Colon (tissue), 2 donors: ENCODE measurements around the gene SAPCD1.

Source experiments
- FAIRE-seq: peaks from 2 replicates; lab custom pipeline; 2012; peaks lifted over from hg19 to GRCh38; lab: Jason Lieb, UNC
- donor health status: control.
- donor health status: control.

The SAPCD1 gene

GRCh38 chr6:31762356-31762755, at the start of gene SAPCD1:
SAPCD1 (plus strand) TSS chr6:31762656; CDS start chr6:31763055, 399 bp downstream.
- no peak for FAIRE-seq

GRCh38 chr6:31713465-31713864, 49.0 kb upstream of the SAPCD1 start:
- FAIRE-seq: no peak

- no peak for FAIRE-seq
Observed at GRCh38 chr6:31713991-31714684, 48.3 kb upstream of the SAPCD1 start.

DNA sequence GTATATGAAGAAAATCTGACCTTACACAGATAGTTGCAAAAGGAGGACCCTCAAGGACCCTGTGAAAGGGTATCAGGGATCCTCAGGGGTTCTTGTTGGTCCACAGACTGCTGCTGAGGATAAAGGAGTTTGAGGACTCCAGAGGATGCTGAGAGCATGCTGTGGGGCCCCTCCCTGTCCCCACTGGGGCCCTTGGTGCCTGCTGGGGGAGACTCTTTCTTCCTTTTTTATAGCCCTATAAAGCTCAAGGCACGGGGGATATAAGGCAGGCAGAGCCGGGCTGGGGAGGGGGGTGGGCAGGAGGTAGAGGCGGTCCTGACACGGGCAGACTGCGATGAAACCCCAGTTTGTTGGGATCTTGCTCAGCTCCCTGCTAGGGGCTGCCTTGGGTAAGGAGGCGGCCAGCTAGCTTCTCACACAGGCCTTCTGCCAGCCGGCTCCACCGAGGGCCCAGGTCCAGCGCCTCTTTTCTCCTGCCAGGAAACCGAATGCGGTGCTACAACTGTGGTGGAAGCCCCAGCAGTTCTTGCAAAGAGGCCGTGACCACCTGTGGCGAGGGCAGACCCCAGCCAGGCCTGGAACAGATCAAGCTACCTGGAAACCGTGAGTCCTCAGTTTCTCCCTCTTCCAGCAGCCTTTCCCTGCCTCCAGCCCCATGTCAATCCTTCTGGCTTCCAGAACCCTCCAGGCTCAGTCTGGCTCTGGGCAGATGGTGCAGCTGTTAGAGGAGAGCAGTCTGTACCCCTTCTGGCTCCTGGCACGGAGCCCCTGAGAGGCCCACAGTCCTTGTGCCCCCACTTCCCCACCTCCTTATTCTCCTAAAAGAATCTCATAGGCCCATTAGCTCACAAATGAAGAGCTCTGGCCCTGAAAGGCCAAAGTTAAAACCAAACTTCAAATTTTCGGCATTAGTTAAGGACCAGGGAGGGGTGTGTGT, 47.2 kb upstream of the SAPCD1 start, which contains the start of gene LY6G6D:
Gene LY6G6D, plus strand, starts transcription at position 327 of the 937 bp plus-strand sequence. Its CDS starts 8 bp downstream, at position 335.
- FAIRE-seq: no peak

DNA sequence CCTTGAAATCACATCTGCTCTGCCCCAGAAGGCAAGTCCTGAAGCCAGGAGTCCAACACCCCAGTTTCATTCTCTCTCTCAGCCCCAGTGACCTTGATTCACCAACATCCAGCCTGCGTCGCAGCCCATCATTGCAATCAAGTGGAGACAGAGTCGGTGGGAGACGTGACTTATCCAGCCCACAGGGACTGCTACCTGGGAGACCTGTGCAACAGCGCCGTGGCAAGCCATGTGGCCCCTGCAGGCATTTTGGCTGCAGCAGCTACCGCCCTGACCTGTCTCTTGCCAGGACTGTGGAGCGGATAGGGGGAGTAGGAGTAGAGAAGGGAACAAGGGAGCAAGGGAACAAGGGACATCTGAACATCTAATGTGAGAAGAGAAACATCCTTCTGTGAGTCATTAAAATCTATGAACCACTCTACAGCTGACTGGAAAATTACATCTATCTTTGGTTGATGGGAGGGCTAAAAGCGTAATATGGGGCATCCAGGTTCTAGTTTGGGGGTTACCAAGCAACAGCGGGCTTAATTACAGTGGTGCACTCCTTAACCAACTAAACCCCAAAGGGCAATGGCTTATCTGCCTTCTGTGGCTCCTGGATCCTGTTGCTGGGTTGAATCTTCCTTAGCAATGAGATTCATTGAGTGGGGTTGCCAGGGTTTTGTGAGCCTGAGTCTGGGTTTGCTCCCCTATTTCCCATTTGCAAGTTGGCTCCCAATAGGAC, 44.8 kb upstream of the SAPCD1 start:
- no peak for FAIRE-seq

- no peak for FAIRE-seq
Observed at GRCh38 chr6:31718265-31718664, 44.2 kb upstream of the SAPCD1 start.

GRCh38 chr6:31719001-31719400, 43.5 kb upstream of the SAPCD1 start:
- no peak for FAIRE-seq

- FAIRE-seq: no peak
Observed at GRCh38 chr6:31720196-31720770, 42.2 kb upstream of the SAPCD1 start.

GRCh38 chr6:31721351-31722020, 41.0 kb upstream of the SAPCD1 start, which contains the start of gene LY6G6C:
LY6G6C (minus strand) TSS chr6:31721746; CDS start chr6:31721679, 67 bp downstream.
- FAIRE-seq: no peak

DNA sequence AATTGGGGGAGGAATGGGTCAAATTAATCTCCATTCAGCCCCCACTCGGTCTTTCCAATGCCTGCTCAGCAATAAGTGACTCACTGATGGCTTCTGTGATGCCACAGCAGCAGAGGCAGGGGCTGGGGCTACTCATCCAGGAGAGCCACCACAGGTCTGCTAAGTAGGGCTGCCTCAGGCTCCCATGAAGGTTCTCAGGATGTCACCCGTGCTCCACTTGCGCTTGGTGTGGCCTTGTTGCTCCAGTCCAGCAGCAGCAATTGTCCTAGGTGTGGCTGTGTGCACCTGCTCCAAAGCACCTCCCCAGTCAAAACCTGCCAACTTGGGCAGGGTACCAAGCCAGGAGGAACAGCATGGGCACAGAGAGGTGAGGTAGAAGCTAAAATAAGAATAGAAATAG, 40.3 kb upstream of the SAPCD1 start:
- FAIRE-seq: no peak

DNA sequence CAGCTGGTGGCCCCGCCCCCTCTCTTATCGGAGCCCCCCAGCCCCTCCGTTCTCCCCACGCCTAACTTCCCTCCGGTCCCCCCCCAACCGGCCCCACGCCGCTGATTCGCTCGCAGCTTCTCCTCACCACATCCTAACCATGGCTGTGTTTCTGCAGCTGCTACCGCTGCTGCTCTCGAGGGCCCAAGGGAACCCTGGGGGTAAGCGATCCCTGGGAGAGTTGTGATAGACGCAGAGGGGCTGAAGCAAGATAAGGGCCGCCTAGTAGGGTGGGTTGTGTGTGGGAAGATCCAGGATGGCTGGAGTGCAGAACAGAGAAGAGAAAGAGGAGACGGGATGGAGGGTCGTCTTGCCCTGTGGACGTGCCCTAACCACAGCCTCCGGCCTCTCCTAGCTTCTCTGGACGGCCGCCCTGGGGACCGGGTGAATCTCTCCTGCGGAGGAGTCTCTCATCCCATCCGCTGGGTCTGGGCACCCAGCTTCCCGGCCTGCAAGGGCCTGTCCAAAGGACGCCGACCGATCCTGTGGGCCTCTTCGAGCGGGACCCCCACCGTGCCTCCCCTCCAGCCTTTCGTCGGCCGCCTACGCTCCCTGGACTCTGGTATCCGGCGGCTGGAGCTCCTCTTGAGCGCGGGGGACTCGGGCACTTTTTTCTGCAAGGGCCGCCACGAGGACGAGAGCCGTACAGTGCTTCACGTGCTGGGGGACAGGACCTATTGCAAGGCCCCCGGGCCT, 39.0 kb upstream of the SAPCD1 start, which contains the start of gene MPIG6B:
Gene MPIG6B, plus strand, starts transcription at position 129 of the 735 bp plus-strand sequence. Its CDS starts 11 bp downstream, at position 140.
- FAIRE-seq: no peak

DNA sequence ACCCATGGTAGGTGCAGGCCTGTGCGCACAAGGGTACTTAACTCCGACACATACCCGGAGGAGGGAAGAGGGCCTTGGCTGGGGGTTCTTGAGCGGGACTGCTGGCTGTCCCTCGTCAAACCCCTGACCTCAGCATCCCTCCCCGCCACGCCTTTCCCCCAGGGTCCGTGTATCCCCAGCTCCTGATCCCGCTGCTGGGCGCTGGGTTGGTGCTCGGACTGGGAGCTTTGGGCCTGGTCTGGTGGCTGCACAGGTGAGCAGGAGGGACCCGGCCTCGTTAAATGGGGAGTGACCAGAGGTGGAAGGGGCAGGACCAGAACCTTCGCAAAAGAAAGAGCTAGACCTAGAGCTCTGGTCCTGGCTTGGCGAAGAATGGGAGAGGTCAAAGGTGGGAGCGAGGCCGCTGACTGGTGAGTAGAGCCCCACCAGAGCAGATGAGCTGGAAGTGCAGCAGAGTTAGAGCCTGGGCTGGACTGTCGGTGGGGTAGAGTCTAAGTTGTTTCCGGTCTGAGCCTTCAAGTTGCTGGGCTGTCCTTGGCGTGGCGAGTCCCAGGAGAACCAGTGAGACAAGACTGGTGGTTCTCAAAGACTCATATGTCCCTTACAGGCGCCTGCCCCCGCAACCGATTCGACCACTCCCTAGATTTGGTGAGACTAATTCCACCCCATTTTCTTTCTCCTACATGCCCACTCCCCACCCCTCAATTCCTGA, 38.3 kb upstream of the SAPCD1 start:
- FAIRE-seq: no peak

- FAIRE-seq: no peak
Observed at GRCh38 chr6:31725502-31726350, 36.7 kb upstream of the SAPCD1 start.

- no peak for FAIRE-seq
Observed at GRCh38 chr6:31727034-31727716, 35.3 kb upstream of the SAPCD1 start.

DNA sequence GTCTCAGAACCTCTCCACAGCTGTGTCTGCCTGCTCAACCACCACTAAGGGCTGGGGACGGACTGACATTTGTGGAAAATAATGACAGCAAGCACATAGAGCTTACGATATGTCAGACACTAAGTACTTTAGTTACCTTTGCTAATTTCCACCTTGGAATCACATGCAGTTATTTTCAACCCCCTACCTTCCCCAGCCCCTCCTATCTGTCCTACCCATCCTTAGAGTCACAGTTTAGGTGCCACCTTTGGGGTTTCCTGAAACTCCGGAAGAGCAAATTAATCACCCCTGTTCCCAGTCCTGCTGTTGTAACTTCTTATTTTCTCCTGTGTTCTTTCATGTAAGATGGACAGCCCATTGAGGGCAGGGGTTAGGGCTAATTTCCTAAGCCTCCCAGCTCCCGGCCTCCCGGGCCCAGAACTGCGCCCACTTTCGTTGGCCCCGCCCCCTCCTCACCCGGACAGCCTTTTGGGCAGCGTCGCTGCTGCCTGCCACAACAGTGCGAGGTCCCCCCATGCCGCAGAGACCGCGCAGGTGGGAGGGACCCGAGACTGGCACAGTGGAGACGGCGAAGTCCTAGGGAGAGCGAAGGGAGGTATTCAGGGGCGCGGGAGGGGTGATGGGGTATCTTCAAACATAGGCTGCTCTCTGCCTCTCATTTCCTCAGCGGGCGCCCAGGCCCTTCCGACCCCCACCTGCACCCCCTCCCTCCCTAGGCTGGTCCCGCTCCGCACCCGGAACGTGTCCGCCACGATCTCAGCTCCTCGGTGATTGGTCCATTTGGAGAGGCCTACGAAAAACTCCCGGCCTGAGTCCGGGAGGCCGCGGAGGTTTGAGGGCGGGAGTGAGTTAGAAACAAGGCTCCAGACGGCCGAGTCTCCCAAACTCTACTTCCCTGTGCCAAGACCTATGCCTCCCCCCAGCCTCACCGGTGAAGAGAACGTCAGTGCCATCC, 34.5 kb upstream of the SAPCD1 start:
- FAIRE-seq: no peak

DNA sequence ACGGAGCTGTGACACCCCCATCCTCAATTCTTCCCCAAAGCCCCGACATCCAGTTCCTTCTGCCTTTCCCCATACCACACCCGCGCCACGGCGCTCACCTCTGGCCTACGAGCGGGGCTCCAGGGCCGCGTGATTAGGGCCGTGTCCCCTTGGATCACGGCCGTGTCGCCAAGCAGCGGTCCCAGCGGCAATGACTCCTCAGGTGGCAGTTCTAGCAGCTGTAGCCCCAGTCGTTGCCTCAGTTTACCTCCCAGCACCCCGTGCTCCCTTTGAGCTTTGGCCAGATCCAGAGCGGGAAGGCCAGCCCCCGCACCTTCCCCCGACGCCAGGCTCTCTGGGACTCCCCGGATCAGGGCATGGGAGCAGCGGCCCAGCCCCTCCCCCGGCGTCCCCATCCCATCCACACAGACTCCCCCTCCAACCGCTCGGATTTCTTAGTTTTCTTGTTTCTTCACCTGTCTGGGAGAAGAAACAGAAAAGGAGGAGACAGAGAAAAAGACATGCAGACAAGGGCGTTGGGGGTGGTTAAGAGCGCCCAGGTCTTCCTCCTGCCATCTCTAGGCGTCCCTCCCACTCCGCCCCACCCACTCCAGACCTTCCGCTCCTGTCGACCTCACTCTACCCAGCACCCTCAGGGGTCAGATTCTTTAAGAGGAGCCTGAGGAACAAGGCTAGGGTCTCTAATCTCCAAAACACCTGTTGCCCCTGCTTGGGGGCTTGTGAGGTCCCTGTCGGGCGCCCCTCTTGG, 33.5 kb upstream of the SAPCD1 start, which contains the start of gene DDAH2:
Gene DDAH2, minus strand, starts transcription at position 533 of the 748 bp plus-strand sequence. Its CDS starts 138 bp downstream, at position 395.
- FAIRE-seq: no peak
